Hepatocyte (in vitro differentiated cells): Measurements from ENCODE around the gene TBPL1. TPM values are rescaled to one million over a fixed set of nuclear protein-coding genes. Genes with fewer than 3 reads are reported as not detected.

ENCODE experiments used
- DNase-seq: peaks from one replicate; pipeline ENCODE4 v3.0.0-alpha.2; 2016; ENCODE audit warnings: low spot score
- H2AFZ ChIP-seq: fragments of 200-600 bp; sonication (generic); 2 replicates; pipeline ENCODE4 v1.6.0; 2016; ENCODE audit warnings: antibody characterized with exemption, mild to moderate bottlenecking
- H3K27ac ChIP-seq: fragments of 200-600 bp; sonication (generic); 2 replicates; pipeline ENCODE4 v1.5.1; 2016; ENCODE audit warnings: mild to moderate bottlenecking
- H3K27me3 ChIP-seq: fragments of 200-600 bp; sonication (generic); 2 replicates; pipeline ENCODE4 v1.6.1; 2016
- H3K36me3 ChIP-seq: fragments of 200-600 bp; sonication (generic); replicated peaks from 2 replicates; pipeline ENCODE4 v1.5.1; 2016; ENCODE audit warnings: low read depth; ENCODE audit not compliant: insufficient read depth
- H3K4me1 ChIP-seq: fragments of 200-600 bp; sonication (generic); 2 replicates; pipeline ENCODE4 v1.5.1; 2016; ENCODE audit warnings: mild to moderate bottlenecking, moderate library complexity; ENCODE audit not compliant: insufficient read depth
- H3K4me2 ChIP-seq: fragments of 200-600 bp; sonication (generic); 2 replicates; pipeline ENCODE4 v1.6.0; 2016
- H3K4me3 ChIP-seq: fragments of 200-600 bp; sonication (generic); 2 replicates; pipeline ENCODE4 v1.5.1; 2016; ENCODE audit warnings: mild to moderate bottlenecking
- H3K79me2 ChIP-seq: fragments of 200-600 bp; sonication (generic); 2 replicates; pipeline ENCODE4 v1.6.0; 2017; ENCODE audit warnings: mild to moderate bottlenecking
- H3K9me2 ChIP-seq: fragments of 200-600 bp; sonication (generic); replicated peaks from 2 replicates; pipeline ENCODE4 v1.6.0; 2017; ENCODE audit warnings: mild to moderate bottlenecking; ENCODE audit not compliant: insufficient read depth
- H3K9me3 ChIP-seq: fragments of 200-600 bp; sonication (generic); 2 replicates; pipeline ENCODE4 v1.5.1; 2016; ENCODE audit warnings: low read depth, mild to moderate bottlenecking
- H4K20me1 ChIP-seq: fragments of 200-600 bp; sonication (generic); 2 replicates; pipeline ENCODE4 v1.6.0; 2016; ENCODE audit warnings: mild to moderate bottlenecking; ENCODE audit not compliant: insufficient read depth, poor library complexity, severe bottlenecking
- CTCF ChIP-seq: fragments of 200-600 bp; sonication (generic); IDR thresholded peaks from 2 replicates; pipeline ENCODE4 v1.5.1; 2016; ENCODE audit warnings: antibody characterized with exemption, mild to moderate bottlenecking; ENCODE audit not compliant: poor library complexity
- EZH2 ChIP-seq: fragments of 200-600 bp; sonication (generic); IDR thresholded peaks from 2 replicates; pipeline ENCODE4 v1.6.1; 2016; ENCODE audit warnings: antibody characterized with exemption, mild to moderate bottlenecking, borderline replicate concordance
- EZH2phosphoT487 ChIP-seq: fragments of 200-600 bp; sonication (generic); IDR thresholded peaks from one replicate; pipeline ENCODE4 v1.6.1; 2018; ENCODE audit warnings: antibody characterized with exemption, mild to moderate bottlenecking, low read depth, moderate library complexity; ENCODE audit not compliant: unreplicated experiment, severe bottlenecking
- WGBS: methylation state at CpG from one replicate; pipeline ENCODE4 v1.1.6; 2016; ENCODE audit warnings: low lambda C conversion rate; ENCODE audit errors: missing lambda C conversion rate; 5-methylcytosine and 5-hydroxymethylcytosine counted together
- polyA plus RNA-seq: library from polyadenylated mRNA; unstranded; fragments of >200 nt; fragmentation: Nextera tagmentation; extraction: Ambion mirVana; gene quantifications from 2 replicates; pipeline ENCODE4 v1.2.1, GENCODE V29; 2016
- total RNA-seq: library from RNA; depleted of rRNA; stranded (reverse); fragments of >200 nt; gene quantifications from 2 replicates; pipeline ENCODE4 v1.2.3, GENCODE V29; 2014

The TBPL1 gene
- total and polyA plus RNA-seq, 2 experiments from 2014 or later, result 26.2 to 36.8 TPM

GRCh38 chr6:133917781-133918180, 35.2 kb upstream of the TBPL1 start:
- 85% methylated on average over 4 of the region's 4 CpGs for WGBS
- TF ChIP-seq EZH2, result no peak
- no peak for TF ChIP-seq EZH2phosphoT487
- no peak for TF ChIP-seq CTCF
- Histone ChIP-seq H3K4me2 (no peak overlapping the region), H4K20me1 (no peaks in the 10 kb centered on the region), H3K27ac (no peak overlapping the region), H3K4me1 (no peaks in the 10 kb centered on the region), H3K9me2 (no peaks in the 10 kb centered on the region), H3K36me3 (no peaks in the 10 kb centered on the region), H3K27me3 (no peaks in the 10 kb centered on the region), H3K9me3 (no peaks in the 10 kb centered on the region), H2AFZ (no peak overlapping the region), H3K4me3 (no peak overlapping the region), H3K79me2 (no peaks in the 10 kb centered on the region)
- no peak for DNase-seq

GRCh38 chr6:133918208-133918930, 34.7 kb upstream of the TBPL1 start:
- Histone ChIP-seq H3K4me2 (no peak overlapping the region), H3K9me3 (no peaks in the 10 kb centered on the region), H3K4me3 (no peak overlapping the region), H3K27me3 (no peaks in the 10 kb centered on the region), H3K27ac (no peak overlapping the region), H3K36me3 (no peaks in the 10 kb centered on the region), H3K4me1 (no peaks in the 10 kb centered on the region), H3K79me2 (no peaks in the 10 kb centered on the region), H3K9me2 (no peaks in the 10 kb centered on the region), H2AFZ (no peak overlapping the region), H4K20me1 (no peaks in the 10 kb centered on the region)
- WGBS, result 77% methylated on average over 2 of the region's 2 CpGs
- DNase-seq, result no peak
- TF ChIP-seq EZH2 (no peak), CTCF (no peak), EZH2phosphoT487 (no peak)

- Histone ChIP-seq H2AFZ (no peak overlapping the region), H3K36me3 (no peaks in the 10 kb centered on the region), H3K27me3 (no peaks in the 10 kb centered on the region), H3K4me3 (no peak overlapping the region), H3K79me2 (no peaks in the 10 kb centered on the region), H3K9me3 (no peaks in the 10 kb centered on the region), H3K9me2 (no peaks in the 10 kb centered on the region), H4K20me1 (no peaks in the 10 kb centered on the region), H3K27ac (no peak overlapping the region), H3K4me2 (no peak overlapping the region), H3K4me1 (no peaks in the 10 kb centered on the region)
- 93% methylated on average over 5 of the region's 5 CpGs for WGBS
- DNase-seq, result no peak
- TF ChIP-seq EZH2 (no peak), EZH2phosphoT487 (no peak), CTCF (no peak)
Measured at GRCh38 chr6:133919362-133919761, 33.7 kb upstream of the TBPL1 start.
